ENCODE measurements around the gene RANBP10.
"Not testable (repeated sequence)": the region's sequence is repeated elsewhere in the genome, so short reads cannot be mapped to it uniquely, and the experiment has no call there.

RANBP10 gene

DNA sequence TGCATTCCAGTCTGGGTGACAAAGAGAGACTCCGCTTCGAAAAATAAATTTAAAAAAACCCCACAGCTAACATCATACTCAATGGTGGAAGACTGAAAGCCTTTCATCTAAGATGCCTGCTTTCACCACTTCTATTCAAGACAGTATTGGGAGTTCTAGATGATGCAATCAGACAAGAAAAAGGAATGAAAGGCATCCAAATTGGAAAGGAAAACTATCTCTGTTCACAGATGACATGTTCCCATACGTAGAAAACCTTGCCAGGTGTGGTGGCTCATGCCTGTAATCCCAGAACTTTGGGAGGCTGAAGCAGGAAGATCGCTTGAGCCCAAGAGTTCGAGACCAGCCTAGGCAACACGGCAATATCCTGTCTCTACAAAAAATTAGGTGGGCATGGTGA is 31.1 kb downstream of the RANBP10 start:
- DNase-seq: no peak

DNA sequence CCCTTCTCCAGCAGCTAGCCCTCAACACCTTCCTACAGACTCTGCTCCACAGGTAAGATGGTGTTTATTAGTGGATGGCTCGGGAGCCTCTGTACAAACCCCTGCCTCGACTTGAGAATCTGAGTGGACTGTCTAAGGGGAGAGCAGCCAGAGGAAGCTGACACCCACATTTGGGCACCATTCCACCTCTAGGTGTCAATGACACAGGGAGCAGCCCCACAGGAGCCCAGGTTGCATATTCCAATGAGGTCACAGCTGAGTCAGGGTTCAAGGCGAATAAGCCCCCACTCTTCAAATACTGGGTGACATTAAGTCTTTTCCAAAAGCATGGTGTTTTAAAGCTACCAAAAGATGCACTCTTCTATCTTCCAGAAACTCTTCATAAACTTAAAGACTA is 31.9 kb downstream of the RANBP10 start:
- no peak for DNase-seq

DNA sequence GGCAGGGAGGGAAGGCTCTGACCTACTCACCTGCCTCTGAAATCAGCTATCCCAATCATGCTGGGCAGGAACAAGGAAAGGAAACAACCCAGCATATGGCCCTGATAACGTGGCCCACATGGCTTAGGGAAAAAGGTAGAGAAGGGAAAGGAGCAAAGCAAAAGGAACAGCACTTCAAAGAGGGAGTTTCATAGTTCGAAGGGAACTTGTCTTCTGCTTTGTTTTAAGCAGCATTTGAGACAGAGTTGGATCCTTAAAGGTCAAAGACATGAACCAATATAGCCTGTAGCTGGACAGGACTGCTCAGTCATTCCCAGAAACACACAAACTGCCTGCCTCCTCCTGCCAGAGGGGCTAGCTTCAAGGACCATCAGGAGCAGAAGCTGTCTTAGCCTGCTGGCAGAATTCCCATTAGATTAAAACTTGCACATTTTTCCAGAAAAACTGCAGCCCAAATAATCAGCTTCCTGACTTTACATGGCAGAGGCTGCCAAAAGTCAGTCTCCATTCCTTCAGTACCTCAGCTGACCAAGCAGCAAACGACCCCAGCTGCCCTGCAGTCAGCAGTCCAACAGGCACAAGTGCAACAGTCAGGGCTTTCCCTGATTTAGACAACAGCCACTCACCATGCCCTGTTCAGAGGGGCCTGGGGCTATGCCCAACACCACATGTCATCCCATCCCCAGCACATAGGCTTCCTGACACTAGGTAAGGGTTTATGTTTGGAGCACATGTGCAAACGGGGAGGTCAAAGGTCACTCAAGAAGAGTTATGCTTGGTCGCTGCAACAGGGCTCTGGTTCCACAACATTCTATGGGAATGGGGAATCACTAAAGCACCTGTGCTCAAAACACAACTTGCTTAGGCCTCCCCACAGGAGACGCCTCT is 32.5 kb downstream of the RANBP10 start:
- DNase-seq: no peak

DNA sequence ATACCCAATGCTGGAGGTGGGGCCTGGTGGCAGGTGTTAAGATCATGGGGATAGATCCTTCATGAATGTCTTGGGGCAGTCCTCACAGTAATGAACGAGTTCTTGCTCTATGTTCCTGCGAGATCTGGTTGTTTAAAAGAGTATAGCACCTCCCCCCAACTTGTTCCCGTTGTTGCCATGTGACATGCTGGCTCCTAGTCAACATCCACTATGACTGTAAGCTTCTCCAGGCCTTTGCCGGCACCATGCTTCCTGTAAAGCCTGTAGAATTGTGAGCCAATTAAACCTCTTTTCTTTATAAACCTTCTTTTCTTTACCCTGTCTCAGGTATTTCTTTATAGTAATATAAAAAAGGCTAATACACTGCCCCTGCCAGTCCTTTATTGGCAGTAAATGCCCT is 33.3 kb downstream of the RANBP10 start:
- DNase-seq: no peak

DNA sequence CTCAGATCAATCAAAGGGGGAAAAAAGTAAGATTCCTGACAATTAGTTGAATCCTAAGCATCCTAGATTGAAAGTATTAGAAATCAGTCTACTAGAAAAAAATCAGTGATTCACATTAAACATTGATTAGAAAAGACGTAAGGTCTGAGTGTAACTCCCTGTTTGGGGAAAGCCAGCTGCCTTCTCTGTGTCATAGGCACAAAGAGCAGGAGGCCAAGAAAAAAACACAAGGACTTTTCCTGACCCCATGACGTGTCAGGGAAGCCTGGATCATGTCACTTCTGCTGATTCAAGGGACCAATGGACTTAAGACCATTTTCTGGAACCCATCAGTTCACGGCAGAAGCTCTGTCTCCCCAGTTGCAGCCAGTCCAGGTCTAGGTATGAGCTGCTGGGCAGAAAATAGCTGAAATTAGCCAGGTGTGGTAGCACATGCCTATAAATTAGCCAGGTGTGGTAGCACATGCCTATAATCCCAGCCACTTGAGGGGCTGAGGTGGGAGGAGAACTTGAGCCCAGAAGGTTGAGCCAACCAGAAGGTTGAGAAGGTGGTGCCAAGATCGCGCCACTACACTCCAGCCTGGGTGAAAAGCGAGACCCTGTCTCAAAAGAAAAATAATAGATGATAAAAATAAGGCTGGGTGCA is 35.9 kb downstream of the RANBP10 start:
- DNase-seq: no peak

DNA sequence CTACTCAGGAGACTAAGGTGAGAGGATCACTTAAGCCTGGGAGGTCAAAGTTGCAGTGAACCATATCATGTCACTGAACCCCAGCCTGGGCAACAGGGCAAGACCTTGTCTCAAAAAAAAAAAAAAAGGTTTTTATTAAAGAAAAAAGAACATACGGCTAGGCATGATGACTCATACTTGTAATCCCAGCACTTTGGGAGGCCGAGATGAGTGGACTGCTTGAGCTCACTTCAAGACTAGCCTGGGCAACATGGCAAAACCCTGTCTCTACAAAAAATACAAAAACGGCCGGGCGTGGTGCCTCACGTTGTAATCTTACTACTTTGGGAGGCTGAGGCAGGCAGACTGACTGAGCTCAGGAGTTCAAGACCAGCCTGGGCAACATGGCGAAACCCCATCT is 38.4 kb downstream of the RANBP10 start:
- no peak for DNase-seq

DNA sequence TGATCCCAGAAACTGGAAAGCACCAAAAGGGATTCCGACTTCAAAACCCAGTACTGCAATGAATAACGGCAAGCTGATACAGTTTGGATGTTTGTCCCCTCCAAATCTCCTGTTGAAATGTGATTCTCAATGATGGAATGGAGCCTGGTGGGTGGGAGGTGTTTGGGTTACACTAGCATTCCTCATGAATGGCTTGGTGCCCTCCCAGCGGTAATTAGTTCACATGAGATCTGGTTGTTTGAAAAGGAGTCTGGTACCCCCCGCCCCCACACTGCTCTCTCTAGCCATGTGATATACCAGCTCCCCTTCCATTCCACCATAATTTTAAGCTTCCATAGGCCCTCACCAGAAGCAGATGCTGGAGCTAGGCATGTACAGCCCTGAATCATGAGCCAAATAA is 40.1 kb downstream of the RANBP10 start:
- no peak for DNase-seq

DNA sequence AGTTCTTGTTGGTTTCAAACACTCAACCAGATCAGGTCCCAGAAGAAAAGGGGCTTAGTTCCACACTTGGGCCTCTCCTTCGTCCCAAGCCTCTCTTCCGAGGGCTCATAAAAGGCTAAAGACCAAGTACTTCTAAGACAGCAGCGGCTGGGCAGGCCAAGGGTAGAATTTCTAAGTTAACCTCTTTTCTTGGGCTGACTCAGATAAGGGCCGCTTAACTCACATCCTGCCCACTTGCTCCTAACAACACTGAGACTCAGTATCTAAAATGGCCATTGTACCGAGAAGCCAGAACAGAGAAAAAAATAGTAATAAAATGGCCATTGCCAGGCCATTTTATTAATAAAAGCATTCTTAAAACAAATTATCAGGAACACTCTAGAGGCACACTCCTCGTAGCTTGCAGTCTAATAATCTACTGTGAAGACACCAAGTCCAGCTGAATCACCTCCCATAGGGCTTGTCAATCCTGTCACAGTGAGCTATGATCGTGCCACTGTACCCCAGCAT is 42.1 kb downstream of the RANBP10 start:
- DNase-seq: no peak

DNA sequence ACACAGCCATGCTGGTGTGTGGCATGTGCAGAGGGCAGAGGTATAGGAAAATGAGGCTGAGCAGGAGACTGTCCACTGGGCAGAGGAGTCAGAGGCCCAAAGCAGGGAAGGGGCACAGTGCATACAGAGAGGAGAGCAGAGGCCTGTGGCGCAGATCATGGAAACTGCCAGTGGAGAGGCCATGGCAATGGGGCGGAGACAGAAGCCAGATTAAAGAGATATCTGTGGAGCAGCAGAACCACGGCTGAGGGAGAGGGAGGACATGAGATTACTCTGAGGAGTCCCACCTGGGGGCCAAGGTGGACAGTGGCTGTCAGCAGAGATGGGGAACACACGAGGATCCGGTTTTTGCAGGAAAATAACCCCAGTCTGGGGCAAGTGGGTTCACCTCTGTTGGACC is 43.3 kb downstream of the RANBP10 start:
- no peak for DNase-seq

DNA sequence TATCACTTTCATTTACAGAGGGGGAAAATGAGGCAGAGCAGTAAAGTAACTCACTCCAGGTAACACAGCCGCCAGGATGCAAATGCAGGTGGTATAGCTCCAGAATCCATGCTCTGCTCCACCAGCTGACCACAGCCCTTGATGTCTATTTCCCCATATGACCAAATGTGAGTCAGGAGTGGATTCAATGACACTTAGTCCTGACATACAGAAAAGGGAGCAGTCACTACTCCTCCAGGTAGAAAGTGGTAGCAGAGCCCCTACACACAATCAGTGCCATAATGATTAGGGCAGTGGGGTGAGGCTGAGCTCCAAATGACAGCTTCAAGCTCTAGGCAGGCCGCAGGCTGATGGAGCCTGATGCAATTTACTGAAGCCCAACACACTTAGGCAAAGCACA is 44.0 kb downstream of the RANBP10 start:
- DNase-seq: no peak

DNA sequence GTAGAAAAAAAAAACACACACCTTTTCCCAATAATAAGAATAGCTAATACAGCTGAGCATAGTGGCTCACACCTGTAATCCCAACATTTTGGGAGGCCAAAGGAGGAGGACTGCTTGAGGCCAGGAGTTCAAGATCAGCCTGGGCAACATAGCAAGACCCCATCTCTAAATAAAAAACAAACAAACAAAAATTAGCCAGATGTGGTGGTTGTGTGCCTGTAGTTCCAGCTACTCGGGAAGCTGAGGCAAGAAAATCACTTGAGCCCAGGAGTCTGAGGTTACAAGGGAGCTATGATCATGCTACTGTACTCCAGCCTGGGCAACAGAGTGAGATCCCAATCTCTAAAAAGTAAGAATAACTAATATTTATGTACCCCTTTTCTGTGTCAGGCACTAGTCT is 44.4 kb downstream of the RANBP10 start:
- DNase-seq: no peak

DNA sequence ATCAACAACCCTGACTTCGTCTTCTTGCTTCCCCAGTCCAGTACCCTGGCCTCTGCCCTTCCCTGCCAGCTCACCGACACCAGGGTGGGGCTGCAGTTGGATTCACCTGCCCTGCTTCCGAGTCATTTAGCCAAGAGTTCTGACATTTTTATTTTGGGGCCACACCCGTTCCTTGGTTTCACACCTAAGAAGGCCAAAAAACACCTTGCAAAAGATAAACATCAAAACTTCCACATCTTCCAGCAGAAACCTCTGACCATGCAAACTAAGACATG is 45.5 kb downstream of the RANBP10 start:
- DNase-seq: no peak

DNA sequence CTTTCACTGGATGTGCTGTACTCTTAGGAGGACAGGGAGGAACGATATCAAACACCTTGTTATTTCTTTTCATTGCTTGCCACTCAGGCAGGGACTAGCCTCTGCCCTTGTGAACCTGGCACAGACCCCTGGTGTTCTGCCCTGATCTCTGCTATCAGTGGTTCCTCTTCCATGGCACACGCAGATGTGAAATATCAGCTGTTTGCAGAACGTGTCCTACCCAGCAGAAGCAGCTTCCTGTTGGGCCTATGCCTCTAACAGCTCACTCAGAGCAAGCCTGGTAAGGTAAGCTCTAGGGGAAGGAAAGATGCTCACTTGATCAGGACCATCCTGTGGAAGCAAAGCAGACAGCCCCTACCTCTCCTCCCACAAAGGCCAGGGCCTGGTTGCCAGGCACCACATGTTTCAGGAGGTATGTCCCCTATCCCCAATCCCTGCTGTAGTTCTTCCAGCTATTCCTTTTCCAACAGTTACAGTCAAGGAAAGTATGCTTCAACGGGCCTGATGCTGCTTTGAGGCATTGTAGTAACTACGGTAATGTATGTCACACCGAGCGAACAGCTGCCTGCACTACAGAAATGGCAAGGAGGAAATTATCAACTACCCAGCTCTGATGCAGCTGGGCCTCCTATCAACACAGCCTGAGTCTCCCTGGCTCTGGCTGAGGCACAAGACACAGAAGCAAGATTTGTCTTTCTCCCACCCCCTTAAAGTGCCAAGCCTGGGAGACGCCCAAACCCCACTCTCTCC is 46.0 kb downstream of the RANBP10 start:
- no peak for DNase-seq

DNA sequence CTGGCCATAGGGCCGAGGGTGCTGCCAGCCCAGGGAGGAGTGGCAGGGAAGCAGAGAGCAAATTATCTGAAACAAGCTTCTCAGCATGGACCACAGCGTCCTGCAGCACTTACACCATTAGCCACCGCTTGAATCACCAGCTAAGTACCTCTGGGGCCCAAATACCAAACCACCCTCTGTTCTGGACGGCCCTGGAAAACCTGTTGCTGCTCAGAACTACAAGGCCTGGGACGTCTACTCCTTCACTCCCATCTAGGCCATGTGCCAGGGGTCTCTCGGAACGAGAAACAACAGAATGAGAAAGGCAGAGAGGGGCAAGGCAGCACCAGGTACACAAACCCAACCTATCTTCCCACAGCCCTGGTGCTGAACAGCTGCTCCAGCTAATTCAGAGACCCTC is 47.4 kb downstream of the RANBP10 start:
- no peak for DNase-seq

DNA sequence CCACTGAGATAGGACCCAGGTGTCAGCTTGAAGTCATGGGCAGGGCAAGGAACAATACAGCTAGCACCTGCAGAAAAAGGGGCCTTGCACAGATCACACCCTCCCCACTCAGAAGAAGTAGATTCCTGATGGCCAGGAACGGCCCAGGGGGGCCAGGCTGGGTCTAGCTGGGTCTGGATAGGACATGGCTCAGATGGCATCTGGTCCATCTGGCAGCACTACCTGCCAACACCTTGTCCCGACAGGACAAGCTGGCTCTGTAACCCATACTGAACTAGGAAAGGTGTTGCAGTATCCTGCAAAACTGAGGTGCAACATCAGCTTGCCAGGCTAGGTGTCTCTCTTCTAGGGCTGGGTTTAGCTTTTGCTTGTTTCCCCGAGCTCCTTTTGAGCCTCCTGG is 48.4 kb downstream of the RANBP10 start:
- no peak for DNase-seq

DNA sequence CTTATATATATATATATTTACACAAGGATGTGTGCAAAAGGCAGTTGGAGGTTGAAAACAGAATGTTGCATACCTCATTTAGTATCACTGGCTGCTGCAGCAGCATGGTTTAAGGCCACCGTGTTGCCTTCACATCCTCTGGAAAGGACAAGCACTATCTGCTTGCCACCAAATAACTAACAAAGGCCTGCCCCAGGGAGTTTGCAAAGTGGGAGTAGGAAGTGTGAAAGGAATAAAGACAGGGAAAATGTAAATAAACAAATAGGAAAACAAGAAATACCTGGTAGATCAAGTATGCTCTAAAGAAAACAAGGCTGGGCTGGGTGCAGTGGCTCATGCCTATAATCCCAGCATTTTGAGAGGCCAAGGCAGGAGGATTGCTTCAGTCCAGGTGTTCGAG is 53.7 kb downstream of the RANBP10 start:
- no peak for DNase-seq

DNA sequence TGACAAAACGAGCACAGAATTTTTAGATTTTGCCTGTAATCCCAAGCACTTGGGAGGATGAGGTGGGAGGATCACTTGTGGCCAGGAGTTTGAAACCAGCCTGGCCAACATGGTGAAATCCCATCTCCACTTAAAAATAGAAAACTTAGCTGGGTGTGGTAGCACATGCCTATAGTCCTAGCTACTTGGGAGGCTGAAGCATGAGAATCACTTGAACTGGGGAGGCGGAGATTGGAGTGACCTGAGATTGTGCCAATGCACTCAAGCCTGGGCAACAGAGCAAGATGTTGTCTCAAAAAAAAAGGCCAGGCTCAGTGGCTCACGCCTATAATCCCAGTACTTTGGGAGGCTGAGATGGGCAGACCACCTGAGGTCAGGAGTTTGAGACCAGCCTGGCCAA is 55.0 kb downstream of the RANBP10 start:
- not testable (repeated sequence) for DNase-seq

DNA sequence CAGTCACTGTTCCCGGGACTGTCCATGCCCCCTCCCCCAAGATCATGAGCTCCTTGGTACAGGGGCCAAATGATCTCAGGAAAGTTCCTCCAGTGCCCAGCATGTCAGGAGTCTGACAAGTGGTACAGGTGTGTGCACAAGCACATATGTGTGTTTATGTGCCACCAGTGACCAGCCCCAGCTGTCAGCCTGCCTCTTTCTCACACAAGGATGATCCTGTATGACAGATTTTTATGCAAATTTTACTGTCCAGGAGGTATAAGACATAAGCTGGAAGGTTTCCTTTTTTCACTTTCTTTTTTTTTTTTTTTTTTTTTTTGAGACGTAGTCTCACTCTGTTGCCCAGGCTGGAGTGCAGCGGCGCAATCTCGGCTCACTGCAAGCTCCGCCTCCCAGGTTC is 55.9 kb downstream of the RANBP10 start:
- no peak for DNase-seq

DNA sequence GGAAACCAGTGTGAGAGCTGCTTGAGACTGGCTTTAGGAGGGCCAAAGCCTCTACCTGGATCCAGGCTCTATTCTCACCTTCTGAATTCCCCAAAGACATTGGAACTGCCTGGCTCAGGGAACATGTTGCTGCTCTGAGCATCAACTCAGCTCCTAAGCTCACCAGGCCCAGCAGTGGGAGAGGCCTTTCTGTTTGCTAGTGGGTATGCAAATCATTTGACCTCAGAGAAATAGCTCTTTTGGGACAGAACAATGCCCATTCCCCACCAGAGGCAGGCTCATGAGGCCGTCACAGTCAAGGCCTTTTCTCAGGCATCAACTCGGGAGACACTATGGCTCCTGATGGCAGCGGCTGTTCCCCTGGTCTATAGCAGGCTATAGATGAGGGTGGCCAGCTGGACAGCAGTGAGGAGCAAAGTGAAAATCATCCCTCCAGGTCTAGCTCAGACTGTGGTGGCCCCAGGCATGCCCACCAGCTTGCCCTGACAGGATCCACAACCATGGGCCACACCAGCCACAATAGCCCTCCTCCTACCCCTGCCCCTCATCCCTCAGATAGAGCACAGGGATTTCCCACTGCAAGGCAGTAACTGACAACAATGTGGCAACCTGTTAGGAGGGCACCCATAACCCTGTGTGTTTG is 56.8 kb downstream of the RANBP10 start:
- no peak for DNase-seq

DNA sequence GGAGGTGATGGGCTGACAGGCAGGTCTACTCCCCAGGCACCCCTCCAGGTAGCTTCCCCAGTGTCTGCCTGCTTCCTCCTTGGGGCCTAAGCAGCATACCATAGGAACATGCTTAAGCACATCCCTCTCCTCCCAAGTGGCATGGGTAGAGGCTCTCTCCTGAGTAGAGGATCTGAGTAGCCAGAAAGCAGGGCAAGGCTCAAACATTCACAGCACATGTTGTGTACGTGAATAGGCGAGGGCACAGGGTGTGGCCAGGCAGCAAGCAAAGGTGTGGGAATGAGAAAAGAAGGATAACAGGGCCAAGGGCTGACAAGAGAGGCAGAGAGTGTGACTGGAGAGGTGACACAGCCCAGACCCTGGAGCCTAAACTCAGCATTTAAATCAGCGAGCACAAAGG is 57.5 kb downstream of the RANBP10 start:
- DNase-seq: no peak

DNA sequence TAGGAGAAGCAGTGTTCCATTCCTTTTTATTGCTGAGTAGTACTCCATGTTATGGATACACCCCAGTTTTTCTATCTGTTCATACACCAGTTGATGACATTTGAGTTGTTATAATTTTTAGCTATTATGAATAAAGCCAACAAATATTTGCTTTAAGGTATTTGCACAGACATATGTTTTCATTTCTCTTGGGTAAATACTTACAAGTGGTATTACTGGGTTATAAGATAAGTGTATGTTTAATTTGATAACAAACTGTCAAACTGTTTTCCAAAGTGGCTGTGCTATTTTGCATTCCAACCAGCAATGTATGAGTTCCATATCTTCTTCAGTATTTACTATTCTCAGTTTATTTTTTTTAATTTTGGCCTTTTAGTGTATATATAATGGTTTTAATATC is 59.5 kb downstream of the RANBP10 start:
- no peak for DNase-seq

DNA sequence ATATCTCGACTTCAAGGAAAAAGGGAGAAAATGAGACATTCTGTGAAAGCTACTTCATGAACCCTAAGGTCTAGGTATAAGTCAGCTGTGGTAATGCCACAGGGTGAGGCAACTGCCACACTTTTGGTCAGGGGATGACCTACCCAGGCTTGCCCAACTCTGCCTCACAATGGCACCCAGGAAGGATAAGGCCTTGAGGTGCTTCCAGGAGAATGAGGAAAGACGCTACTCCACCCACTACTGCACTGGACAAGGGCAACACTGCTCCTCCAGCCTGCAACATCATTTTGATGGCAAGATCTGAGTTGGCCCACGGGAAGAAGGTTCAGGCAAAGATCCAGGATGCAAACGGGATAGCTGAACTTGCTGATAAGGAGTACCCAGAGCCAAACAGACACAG is 65.2 kb downstream of the RANBP10 start:
- no peak for DNase-seq

DNA sequence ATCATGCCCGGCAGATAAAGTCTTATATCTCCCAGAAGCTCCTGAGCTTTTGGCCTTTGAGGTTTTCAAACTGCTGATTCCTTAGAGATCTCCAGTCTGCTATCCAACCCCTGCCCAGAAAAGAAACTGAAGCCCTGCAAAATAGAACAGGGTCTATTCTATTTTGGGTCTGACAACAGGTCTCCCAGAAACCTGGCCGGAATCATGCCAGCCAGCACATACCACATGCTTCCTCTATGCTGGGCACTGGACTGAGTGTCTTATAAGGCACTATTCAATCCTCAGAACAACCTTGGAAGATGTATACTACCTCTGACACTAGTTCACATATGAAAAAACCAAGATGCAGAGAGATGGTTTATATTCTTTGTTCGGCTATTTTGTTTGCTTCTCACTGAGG is 66.0 kb downstream of the RANBP10 start:
- no peak for DNase-seq

DNA sequence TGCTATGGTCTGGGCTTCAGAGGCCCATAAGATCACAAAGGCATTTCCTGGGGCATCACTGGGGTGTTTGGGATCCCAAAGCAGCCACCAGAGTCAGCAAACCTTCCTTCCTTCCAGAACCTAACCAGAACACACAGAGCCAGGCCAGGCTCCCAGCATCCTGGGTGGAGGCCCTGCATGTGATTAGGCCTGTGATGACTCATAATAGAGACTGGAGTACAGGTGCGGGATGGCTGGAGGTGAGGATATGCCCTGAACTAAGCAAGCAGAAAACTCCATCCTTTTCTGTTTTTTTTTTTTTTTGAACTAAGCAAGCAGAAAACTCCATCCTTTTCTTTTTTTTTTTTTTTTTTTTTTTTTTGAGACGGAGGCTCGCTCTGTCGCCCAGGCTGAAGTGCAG is 69.5 kb downstream of the RANBP10 start:
- no peak for DNase-seq

Measured in NCI-H446 (cell line).